Upper lobe of left lung (tissue), 6 donors: ENCODE results near the gene HDAC1. TPM values are rescaled to one million over a fixed set of nuclear protein-coding genes. Genes with fewer than 3 reads are reported as not detected.

Source experiments
- ATAC-seq, 2 donors: fragments of 200-7000 bp; cut with Tn5 transposase; one replicate each; pipeline ENCODE4 v1.9.1; 2022; ENCODE audit warnings: mild to moderate bottlenecking in 2 of 2, moderate library complexity in 2 of 2; ENCODE audit not compliant: low FRiP score in 2 of 2
- DNase-seq, 2 donors: peaks; one replicate each; pipeline ENCODE4 v3.0.0-alpha.2; 2019 to 2020
- H3K27ac ChIP-seq, 4 donors: fragments of 200-600 bp; sonication (generic); one replicate each; pipeline ENCODE4 v1.5.1; 2016 to 2019
- H3K27me3 ChIP-seq, 4 donors: fragments of 200-600 bp; sonication (generic); one replicate each; pipeline ENCODE4 v1.5.1; 2017 to 2019
- H3K36me3 ChIP-seq, 4 donors: fragments of 200-600 bp; sonication (generic); one replicate each; pipeline ENCODE4 v1.5.1; 2016 to 2019
- H3K4me1 ChIP-seq, 4 donors: fragments of 200-600 bp; sonication (generic); one replicate each; pipeline ENCODE4 v1.5.1; 2018 to 2019
- H3K4me3 ChIP-seq, 4 donors: fragments of 200-600 bp; sonication (generic); one replicate each; pipeline ENCODE4 v1.5.1; 2017 to 2019; ENCODE audit warnings: mild to moderate bottlenecking in 2 of 4, moderate library complexity in 1 of 4
- H3K9me3 ChIP-seq, 4 donors: fragments of 200-600 bp; sonication (generic); one replicate each; pipeline ENCODE4 v1.5.1; 2018 to 2019
- EP300 ChIP-seq, 4 donors: sonication (generic); formaldehyde crosslinking; IDR thresholded peaks; one replicate each; pipeline ENCODE4 v1.5.1; 2017; ENCODE audit warnings: antibody characterized with exemption in 4 of 4, control low read depth in 2 of 4
- POLR2A ChIP-seq, 4 donors: fragments of 450-650 bp; IDR thresholded peaks; one replicate each; pipeline ENCODE4 v1.5.1; 2016 to 2017; ENCODE audit warnings: antibody characterized with exemption in 4 of 4, mild to moderate bottlenecking in 2 of 4
- POLR2AphosphoS5 ChIP-seq, 2 donors: sonication (generic); formaldehyde crosslinking; IDR thresholded peaks; one replicate each; pipeline ENCODE4 v1.5.1; 2017; ENCODE audit warnings: antibody characterized with exemption in 2 of 2
- WGBS, 2 donors: methylation state at CpG; one replicate each; pipeline ENCODE4 v1.1.5; 2017 to 2018; 5-methylcytosine and 5-hydroxymethylcytosine counted together
- total RNA-seq, 6 donors: library from RNA; depleted of rRNA in 4 of 6; stranded (reverse); fragments of >200 nt in 4 of 6; gene quantifications; one replicate each; pipeline versions ENCODE4 v1.1.0 to v1.2.1, GENCODE V29; 2016 to 2021
- TF ChIP-seq, protein P1 (sequence below), 6 experiments: fragments of 450-650 bp in 4 of 6; fragments of 200-600 bp in 2 of 6; sonication (generic) in 2 of 6; IDR thresholded peaks; one replicate each; pipeline ENCODE4 v1.5.1; 2016 to 2019; ENCODE audit warnings: antibody characterized with exemption in 6 of 6
- donor health status: DM: no; HTN: no; CAD: no; lungs with moderate emphysema.
- donor health status: DM: no; HTN: yes; CAD: no; lungs with severe emphysema.

Gene HDAC1
- total RNA-seq, 6 donors from 2014 or later = 36.8 to 78.0 (median 48.8) TPM

DNA sequence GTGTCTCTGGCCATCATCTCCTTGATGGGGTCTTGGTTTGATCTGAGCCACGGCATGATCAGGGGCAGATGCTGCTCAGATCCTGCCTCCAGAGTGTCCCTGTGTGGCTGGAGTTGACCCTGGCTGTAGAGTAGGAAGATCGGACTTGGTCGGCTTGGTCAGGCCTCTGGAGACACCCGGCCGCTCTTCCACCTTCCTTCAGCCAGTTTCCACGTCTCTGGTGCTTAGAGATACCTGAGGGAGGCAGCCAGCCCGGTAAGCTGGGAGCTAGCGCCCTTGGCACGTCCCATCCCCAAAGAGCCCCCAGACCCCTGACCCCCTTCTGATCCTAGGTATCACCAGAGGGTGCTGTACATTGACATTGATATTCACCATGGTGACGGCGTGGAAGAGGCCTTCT, 35.3 kb downstream of the HDAC1 start:
- peaks cover 0 to 4% (median 3%) of the 10 kb centered on the region in 4 donors for H3K4me1 ChIP-seq
- DNase-seq (no peak), ATAC-seq (no peak)
- no peak overlapping the region for H3K4me3 ChIP-seq
- TF ChIP-seq POLR2AphosphoS5 (IDR thresholded peaks at IDR 0.05) = no peak
- TF ChIP-seq POLR2A (IDR thresholded peaks at IDR 0.05) = no peak
- no peak for TF ChIP-seq EP300 (IDR thresholded peaks at IDR 0.05)
- TF ChIP-seq, protein P1, sequence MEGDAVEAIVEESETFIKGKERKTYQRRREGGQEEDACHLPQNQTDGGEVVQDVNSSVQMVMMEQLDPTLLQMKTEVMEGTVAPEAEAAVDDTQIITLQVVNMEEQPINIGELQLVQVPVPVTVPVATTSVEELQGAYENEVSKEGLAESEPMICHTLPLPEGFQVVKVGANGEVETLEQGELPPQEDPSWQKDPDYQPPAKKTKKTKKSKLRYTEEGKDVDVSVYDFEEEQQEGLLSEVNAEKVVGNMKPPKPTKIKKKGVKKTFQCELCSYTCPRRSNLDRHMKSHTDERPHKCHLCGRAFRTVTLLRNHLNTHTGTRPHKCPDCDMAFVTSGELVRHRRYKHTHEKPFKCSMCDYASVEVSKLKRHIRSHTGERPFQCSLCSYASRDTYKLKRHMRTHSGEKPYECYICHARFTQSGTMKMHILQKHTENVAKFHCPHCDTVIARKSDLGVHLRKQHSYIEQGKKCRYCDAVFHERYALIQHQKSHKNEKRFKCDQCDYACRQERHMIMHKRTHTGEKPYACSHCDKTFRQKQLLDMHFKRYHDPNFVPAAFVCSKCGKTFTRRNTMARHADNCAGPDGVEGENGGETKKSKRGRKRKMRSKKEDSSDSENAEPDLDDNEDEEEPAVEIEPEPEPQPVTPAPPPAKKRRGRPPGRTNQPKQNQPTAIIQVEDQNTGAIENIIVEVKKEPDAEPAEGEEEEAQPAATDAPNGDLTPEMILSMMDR (IDR thresholded peaks at IDR 0.05) = no peak
- no peaks in the 10 kb centered on the region for H3K27me3 ChIP-seq
- H3K9me3 ChIP-seq = no peaks in the 10 kb centered on the region
- H3K36me3 ChIP-seq = peaks cover 31 to 83% (median 64%) of the 10 kb centered on the region in 4 donors
- WGBS, 2 donors = 93 to 95% methylated on average over 11 of the region's 11 CpGs
- H3K27ac ChIP-seq = no peak overlapping the region

DNA sequence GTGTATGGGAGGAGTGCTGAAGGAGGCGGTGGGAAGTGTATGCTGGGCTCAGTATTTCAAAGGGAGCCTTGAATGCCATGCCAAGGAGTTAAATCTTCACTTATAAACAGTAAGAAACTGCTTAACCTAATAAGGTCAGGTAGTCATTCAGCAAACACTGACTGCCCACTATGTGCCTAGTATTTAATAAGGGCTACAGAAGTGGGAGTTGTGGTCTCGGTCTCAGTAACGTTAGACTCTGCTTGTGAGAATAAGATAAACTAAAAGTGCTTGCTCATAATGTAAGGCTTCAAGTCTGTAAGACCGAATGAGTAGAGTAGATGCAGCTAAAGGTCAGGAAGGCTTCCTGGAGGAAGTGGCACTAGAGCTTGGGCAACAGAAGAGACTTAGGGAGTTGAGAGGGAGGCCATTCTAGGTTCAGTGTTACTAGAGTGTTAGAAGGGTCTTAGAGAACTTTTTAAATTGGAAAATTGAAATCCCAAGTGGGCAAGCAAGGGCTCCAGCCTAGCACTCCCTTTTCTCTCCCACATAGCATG, 38.1 kb downstream of the HDAC1 start:
- WGBS, 2 donors = 91 to 93% methylated on average over 4 of the region's 4 CpGs
- Histone ChIP-seq H3K4me1 (peaks cover 6 to 22% (median 13%) of the 10 kb centered on the region in 4 donors), H3K4me3 (no peak overlapping the region), H3K27ac (no peak overlapping the region), H3K36me3 (peaks cover 32 to 86% (median 62%) of the 10 kb centered on the region in 4 donors), H3K9me3 (no peaks in the 10 kb centered on the region), H3K27me3 (no peaks in the 10 kb centered on the region)
- DNase-seq = no peak
- TF ChIP-seq EP300 (IDR thresholded peaks at IDR 0.05) (no peak), POLR2A (IDR thresholded peaks at IDR 0.05) (no peak), POLR2AphosphoS5 (IDR thresholded peaks at IDR 0.05) (no peak)
- TF ChIP-seq, protein P1 (IDR thresholded peaks at IDR 0.05) = no peak
- ATAC-seq = no peak

DNA sequence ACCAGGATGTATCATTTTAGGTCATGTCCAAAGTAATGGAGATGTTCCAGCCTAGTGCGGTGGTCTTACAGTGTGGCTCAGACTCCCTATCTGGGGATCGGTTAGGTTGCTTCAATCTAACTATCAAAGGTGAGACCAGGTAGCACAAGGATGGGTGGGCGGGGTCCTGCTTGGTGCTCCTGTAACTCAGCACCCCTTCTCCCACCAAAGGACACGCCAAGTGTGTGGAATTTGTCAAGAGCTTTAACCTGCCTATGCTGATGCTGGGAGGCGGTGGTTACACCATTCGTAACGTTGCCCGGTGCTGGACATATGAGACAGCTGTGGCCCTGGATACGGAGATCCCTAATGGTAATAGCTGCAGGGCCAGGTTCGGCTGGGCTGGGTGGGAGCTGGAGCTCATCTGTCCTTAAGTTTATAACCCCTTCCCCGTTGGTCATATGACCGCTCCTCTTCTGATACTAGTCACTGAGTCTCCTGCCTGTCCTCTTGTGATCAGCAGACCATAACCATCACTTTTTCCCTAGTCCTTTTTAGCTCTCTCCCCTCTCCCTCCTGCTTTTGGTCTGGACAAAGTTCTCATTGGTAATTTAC, 38.8 kb downstream of the HDAC1 start:
- Histone ChIP-seq H3K27me3 (no peaks in the 10 kb centered on the region), H3K4me3 (no peak overlapping the region), H3K9me3 (no peaks in the 10 kb centered on the region), H3K4me1 (peaks cover 10 to 26% (median 17%) of the 10 kb centered on the region in 4 donors), H3K36me3 (peaks cover 32 to 79% (median 58%) of the 10 kb centered on the region in 4 donors), H3K27ac (no peak overlapping the region)
- DNase-seq (no peak), ATAC-seq (no peak)
- WGBS, 2 donors = 94 to 95% methylated on average over 11 to 12 of the region's 12 CpGs
- TF ChIP-seq, protein P1 (IDR thresholded peaks at IDR 0.05) = no peak
- no peak for TF ChIP-seq POLR2A (IDR thresholded peaks at IDR 0.05)
- no peak for TF ChIP-seq EP300 (IDR thresholded peaks at IDR 0.05)
- no peak for TF ChIP-seq POLR2AphosphoS5 (IDR thresholded peaks at IDR 0.05)

DNA sequence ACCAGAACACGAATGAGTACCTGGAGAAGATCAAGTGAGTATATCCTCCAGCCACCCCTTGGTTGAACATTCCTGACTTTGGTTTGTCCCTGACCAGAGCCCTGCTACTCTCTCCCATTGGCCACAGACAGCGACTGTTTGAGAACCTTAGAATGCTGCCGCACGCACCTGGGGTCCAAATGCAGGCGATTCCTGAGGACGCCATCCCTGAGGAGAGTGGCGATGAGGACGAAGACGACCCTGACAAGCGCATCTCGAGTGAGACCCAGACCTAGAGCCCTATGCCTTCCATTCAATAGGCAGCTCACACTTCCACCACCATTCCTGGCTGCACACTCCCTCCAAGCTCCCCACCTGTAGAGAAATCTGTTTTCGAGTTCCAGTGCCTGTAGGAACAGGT, 39.7 kb downstream of the HDAC1 start:
- no peak overlapping the region for H3K27ac ChIP-seq
- TF ChIP-seq POLR2AphosphoS5 (IDR thresholded peaks at IDR 0.05) = no peak
- no peak for TF ChIP-seq POLR2A (IDR thresholded peaks at IDR 0.05)
- no peak for TF ChIP-seq EP300 (IDR thresholded peaks at IDR 0.05)
- TF ChIP-seq, protein P1 (IDR thresholded peaks at IDR 0.05) = no peak
- DNase-seq = no peak
- H3K4me1 ChIP-seq = peaks cover 17 to 33% (median 25%) of the 10 kb centered on the region in 4 donors
- no peak for ATAC-seq
- H3K4me3 ChIP-seq = no peak overlapping the region
- H3K27me3 ChIP-seq = no peaks in the 10 kb centered on the region
- peaks cover 32 to 70% (median 54%) of the 10 kb centered on the region in 4 donors for H3K36me3 ChIP-seq
- H3K9me3 ChIP-seq = no peaks in the 10 kb centered on the region
- WGBS, 2 donors = 90 to 93% methylated on average over 12 of the region's 12 CpGs
